ENCODE data around the gene DYNC2I2. TPM values are rescaled to one million over a fixed set of nuclear protein-coding genes. Genes with fewer than 3 reads are reported as not detected.
A peak's percentile ranks its signal among the peaks of the same experiment; 100 is the strongest.

Gene DYNC2I2
- total and polyA plus RNA-seq, 10 of the 15 experiments (the other 5 are each of a cell fraction or from before 2014, with no cell fraction given): 0.89 to 118 (median 47.9) TPM

DNA sequence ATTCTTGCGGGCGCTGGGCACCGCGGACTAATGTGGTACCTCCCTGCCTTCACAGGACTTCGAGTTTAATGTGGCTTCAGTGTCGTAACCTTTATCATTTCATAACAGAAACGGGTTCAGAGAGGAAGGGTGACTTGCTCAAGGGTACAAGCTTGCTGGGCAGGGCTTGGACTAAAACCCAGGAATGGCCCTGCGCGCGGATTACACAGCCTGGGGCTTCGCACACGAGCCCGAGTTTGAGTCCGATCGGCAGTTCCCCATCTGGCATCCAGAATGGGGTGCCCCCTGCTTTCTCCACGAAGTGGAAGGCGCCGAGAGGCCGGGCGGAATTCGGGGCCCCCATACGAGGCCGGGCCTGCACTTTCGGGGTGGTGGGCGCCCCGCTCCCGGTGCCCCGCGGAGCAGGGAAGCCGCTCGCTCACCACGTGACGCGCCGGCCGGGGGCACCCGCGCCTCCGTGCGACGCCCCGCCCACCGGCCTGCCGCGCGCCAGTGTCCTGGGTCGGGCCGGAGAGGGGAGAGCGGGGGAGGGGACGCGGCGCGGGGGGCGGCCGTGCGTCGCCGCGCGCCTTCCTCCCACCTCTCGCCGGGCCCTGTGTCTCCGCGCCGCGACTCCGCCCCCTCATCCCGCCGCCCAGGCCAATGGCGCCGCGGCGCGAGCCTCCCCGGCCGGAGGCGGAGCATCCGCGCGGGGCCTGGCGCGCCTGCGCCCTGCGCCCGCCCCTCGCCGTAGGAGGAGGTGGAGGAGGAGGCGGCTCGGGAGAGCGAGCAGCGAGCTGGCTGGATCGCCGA lies 32.0 kb upstream of the DYNC2I2 start, which contains the start of gene SET (continued):
- TF ChIP-seq, protein P1, sequence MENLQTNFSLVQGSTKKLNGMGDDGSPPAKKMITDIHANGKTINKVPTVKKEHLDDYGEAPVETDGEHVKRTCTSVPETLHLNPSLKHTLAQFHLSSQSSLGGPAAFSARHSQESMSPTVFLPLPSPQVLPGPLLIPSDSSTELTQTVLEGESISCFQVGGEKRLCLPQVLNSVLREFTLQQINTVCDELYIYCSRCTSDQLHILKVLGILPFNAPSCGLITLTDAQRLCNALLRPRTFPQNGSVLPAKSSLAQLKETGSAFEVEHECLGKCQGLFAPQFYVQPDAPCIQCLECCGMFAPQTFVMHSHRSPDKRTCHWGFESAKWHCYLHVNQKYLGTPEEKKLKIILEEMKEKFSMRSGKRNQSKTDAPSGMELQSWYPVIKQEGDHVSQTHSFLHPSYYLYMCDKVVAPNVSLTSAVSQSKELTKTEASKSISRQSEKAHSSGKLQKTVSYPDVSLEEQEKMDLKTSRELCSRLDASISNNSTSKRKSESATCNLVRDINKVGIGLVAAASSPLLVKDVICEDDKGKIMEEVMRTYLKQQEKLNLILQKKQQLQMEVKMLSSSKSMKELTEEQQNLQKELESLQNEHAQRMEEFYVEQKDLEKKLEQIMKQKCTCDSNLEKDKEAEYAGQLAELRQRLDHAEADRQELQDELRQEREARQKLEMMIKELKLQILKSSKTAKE (IDR thresholded peaks at IDR 0.05; ENCODE audit: low read depth, poor library complexity, severe bottlenecking): no peak
- TF ChIP-seq, protein P2, sequence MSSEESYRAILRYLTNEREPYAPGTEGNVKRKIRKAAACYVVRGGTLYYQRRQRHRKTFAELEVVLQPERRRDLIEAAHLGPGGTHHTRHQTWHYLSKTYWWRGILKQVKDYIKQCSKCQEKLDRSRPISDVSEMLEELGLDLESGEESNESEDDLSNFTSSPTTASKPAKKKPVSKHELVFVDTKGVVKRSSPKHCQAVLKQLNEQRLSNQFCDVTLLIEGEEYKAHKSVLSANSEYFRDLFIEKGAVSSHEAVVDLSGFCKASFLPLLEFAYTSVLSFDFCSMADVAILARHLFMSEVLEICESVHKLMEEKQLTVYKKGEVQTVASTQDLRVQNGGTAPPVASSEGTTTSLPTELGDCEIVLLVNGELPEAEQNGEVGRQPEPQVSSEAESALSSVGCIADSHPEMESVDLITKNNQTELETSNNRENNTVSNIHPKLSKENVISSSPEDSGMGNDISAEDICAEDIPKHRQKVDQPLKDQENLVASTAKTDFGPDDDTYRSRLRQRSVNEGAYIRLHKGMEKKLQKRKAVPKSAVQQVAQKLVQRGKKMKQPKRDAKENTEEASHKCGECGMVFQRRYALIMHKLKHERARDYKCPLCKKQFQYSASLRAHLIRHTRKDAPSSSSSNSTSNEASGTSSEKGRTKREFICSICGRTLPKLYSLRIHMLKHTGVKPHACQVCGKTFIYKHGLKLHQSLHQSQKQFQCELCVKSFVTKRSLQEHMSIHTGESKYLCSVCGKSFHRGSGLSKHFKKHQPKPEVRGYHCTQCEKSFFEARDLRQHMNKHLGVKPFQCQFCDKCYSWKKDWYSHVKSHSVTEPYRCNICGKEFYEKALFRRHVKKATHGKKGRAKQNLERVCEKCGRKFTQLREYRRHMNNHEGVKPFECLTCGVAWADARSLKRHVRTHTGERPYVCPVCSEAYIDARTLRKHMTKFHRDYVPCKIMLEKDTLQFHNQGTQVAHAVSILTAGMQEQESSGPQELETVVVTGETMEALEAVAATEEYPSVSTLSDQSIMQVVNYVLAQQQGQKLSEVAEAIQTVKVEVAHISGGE (CRISPR knock-in tag; IDR thresholded peaks at IDR 0.05): no peak
- no peak for TF ChIP-seq CEBPB (IDR thresholded peaks at IDR 0.05; ENCODE audit: borderline replicate concordance in 1 of 2, low read depth in 2 of 2, low read length in 2 of 2)
- TF ChIP-seq EP300 (IDR thresholded peaks at IDR 0.05; ENCODE audit: borderline replicate concordance in 1 of 2, control insufficient read depth in 1 of 2, low read depth in 2 of 2, low read length in 2 of 2): no peak
- no peak for TF ChIP-seq MTA3 (IDR thresholded peaks at IDR 0.05; ENCODE audit: borderline replicate concordance, low read length)
- TF ChIP-seq TAF1 (IDR thresholded peaks at IDR 0.05; ENCODE audit: borderline replicate concordance, low read depth, low read length): peak; percentile 52; the same call in 1 of the 2 replicates
- TF ChIP-seq, protein P3, sequence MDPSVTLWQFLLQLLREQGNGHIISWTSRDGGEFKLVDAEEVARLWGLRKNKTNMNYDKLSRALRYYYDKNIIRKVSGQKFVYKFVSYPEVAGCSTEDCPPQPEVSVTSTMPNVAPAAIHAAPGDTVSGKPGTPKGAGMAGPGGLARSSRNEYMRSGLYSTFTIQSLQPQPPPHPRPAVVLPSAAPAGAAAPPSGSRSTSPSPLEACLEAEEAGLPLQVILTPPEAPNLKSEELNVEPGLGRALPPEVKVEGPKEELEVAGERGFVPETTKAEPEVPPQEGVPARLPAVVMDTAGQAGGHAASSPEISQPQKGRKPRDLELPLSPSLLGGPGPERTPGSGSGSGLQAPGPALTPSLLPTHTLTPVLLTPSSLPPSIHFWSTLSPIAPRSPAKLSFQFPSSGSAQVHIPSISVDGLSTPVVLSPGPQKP (IDR thresholded peaks at IDR 0.05; ENCODE audit: low read depth, low read length): no peak
- TF ChIP-seq, protein P4, sequence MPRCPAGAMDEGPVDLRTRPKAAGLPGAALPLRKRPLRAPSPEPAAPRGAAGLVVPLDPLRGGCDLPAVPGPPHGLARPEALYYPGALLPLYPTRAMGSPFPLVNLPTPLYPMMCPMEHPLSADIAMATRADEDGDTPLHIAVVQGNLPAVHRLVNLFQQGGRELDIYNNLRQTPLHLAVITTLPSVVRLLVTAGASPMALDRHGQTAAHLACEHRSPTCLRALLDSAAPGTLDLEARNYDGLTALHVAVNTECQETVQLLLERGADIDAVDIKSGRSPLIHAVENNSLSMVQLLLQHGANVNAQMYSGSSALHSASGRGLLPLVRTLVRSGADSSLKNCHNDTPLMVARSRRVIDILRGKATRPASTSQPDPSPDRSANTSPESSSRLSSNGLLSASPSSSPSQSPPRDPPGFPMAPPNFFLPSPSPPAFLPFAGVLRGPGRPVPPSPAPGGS (IDR thresholded peaks at IDR 0.05; ENCODE audit: borderline replicate concordance, insufficient read depth, low read depth, low read length, poor library complexity, severe bottlenecking): no peak
- TF ChIP-seq KAT2A (conservative IDR thresholded peaks at IDR 0.05; ENCODE audit: control insufficient read depth, low read depth, low read length): no peak
- no peak for TF ChIP-seq CHD4 (IDR thresholded peaks at IDR 0.05)
- no peak; the same call in 1 of the 2 replicates for TF ChIP-seq PAX5 (IDR thresholded peaks at IDR 0.05; ENCODE audit: borderline replicate concordance, low read depth, low read length)
- no peak for TF ChIP-seq KDM1A (IDR thresholded peaks at IDR 0.05; ENCODE audit: borderline replicate concordance)
- no peak for TF ChIP-seq MYB (IDR thresholded peaks at IDR 0.05; ENCODE audit: borderline replicate concordance, low read depth, low read length)
- no peak for TF ChIP-seq CHD1 (IDR thresholded peaks at IDR 0.05; ENCODE audit: low read depth, low read length)
- TF ChIP-seq, protein P5, sequence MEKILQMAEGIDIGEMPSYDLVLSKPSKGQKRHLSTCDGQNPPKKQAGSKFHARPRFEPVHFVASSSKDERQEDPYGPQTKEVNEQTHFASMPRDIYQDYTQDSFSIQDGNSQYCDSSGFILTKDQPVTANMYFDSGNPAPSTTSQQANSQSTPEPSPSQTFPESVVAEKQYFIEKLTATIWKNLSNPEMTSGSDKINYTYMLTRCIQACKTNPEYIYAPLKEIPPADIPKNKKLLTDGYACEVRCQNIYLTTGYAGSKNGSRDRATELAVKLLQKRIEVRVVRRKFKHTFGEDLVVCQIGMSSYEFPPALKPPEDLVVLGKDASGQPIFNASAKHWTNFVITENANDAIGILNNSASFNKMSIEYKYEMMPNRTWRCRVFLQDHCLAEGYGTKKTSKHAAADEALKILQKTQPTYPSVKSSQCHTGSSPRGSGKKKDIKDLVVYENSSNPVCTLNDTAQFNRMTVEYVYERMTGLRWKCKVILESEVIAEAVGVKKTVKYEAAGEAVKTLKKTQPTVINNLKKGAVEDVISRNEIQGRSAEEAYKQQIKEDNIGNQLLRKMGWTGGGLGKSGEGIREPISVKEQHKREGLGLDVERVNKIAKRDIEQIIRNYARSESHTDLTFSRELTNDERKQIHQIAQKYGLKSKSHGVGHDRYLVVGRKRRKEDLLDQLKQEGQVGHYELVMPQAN (conservative IDR thresholded peaks at IDR 0.05): peak; percentile 65
- TF ChIP-seq, protein P6, sequence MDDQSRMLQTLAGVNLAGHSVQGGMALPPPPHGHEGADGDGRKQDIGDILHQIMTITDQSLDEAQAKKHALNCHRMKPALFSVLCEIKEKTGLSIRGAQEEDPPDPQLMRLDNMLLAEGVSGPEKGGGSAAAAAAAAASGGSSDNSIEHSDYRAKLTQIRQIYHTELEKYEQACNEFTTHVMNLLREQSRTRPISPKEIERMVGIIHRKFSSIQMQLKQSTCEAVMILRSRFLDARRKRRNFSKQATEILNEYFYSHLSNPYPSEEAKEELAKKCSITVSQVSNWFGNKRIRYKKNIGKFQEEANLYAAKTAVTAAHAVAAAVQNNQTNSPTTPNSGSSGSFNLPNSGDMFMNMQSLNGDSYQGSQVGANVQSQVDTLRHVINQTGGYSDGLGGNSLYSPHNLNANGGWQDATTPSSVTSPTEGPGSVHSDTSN (IDR thresholded peaks at IDR 0.05; ENCODE audit: insufficient replicate concordance, low read depth, low read length): no peak

Measured in GM12878 (cell line).